GM19099 (cell line): ENCODE data around the gene CARD6.

Source experiments
- POLR2A ChIP-seq: IDR thresholded peaks from 3 replicates; pipeline ENCODE4 v1.6.1; 2011; ENCODE audit warnings: low read depth; ENCODE audit not compliant: insufficient read length; ENCODE audit errors: extremely low read depth

The CARD6 gene

DNA sequence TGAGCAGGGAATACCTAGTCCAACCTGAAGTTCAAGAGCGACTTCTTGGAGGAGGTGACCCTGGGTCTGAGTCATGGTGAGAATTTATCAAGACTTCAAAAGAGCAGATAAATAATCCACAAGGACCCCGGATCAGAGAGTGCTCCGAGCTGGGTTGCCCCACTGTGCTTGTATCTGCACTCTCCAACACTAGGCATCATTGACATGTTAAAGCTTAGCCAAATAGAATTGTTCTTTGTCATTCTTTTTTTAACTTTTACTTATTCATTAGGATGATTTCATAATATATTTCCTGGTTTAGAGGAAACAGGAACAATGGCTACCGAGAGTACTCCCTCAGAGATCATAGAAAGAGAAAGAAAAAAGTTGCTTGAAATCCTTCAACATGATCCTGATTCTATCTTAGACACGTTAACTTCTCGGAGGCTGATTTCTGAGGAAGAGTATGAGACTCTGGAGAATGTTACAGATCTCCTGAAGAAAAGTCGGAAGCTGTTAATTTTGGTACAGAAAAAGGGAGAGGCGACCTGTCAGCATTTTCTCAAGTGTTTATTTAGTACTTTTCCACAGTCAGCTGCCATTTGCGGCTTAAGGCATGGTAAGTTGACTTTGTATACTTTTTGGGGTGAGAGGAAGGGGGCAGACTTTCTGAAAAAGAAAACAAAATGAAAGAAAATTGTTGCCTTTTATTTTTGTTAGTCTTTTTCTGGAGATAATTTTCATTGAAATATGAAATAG, at the start of gene CARD6:
CARD6 (plus strand) TSS at position 300 of the 738 bp plus-strand sequence; CDS start at position 316, 16 bp downstream.
- TF ChIP-seq POLR2A, result no peak

- no peak for TF ChIP-seq POLR2A
These were observed 49.4 kb upstream of the CARD6 start for GRCh38 chr5:40791715-40792139.

GRCh38 chr5:40796487-40796889, 44.7 kb upstream of the CARD6 start:
- TF ChIP-seq POLR2A, result no peak

GRCh38 chr5:40797273-40798011, 43.7 kb upstream of the CARD6 start:
- no peak for TF ChIP-seq POLR2A

GRCh38 chr5:40798012-40798800, 43.0 kb upstream of the CARD6 start, which contains the start of gene PRKAA1:
Gene PRKAA1, minus strand, starts transcription at chr5:40798374. Its CDS starts 185 bp downstream, at chr5:40798189.
- peak; percentile 78 for TF ChIP-seq POLR2A

DNA sequence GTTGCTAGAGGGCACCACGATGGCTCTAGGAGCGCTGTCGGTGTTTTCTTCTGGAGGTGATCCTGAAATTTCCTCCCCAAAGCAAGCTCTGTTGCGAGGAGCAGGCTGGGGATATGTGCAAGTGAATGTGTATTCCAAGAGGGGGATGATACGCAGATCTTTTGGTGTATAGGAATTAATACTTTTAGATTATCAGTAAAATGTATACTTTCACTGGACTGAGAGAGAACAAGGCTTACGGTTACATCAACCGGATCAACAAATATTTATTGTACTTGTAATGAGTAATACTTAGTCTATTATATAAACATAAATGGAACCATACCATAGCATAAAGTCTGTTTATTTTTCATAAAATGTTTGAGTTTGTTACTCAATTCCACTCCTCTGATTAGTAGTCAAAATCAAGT, 42.4 kb upstream of the CARD6 start:
- TF ChIP-seq POLR2A, result no peak

GRCh38 chr5:40799258-40799657, 41.9 kb upstream of the CARD6 start:
- TF ChIP-seq POLR2A, result no peak

GRCh38 chr5:40801771-40802562, 39.2 kb upstream of the CARD6 start:
- TF ChIP-seq POLR2A, result no peak

- TF ChIP-seq POLR2A, result no peak
These were observed 29.0 kb upstream of the CARD6 start for GRCh38 chr5:40812125-40812524.

GRCh38 chr5:40813698-40814281, 27.4 kb upstream of the CARD6 start:
- no peak for TF ChIP-seq POLR2A

GRCh38 chr5:40823459-40823858, 17.7 kb upstream of the CARD6 start:
- no peak for TF ChIP-seq POLR2A

DNA sequence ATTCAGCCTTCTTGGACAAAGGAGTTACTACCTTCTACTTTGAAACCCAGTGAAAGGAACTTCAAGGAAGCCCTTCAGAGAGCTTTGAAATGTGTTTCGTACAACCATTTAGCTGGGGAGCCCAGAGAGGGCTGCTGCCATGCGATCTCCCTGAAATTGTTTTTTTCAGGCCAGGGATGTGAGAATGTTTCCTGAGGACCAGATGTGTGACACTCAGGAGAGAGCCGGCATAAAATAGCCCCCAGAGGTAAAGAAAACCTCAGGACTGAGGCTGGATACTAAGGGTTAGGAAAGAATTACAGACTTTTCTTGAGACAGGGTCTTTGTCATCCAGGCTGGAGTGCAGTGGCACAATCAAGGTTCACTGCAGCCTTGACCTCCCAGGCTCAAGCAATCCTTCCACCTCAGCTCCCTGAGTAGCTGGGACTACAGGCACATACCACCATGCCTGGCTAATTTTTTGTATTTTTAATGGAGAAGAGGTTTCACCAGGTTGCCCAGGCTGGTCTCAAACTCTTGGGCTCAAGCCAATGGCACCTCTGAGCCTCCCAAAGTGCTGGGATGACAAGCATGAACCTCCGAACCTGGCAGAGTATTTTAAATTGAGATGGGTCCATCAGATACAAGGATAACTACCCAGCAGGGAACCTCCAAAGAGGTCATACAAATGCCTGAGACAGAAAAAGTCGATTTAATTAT, 14.5 kb upstream of the CARD6 start:
- TF ChIP-seq POLR2A, result no peak

GRCh38 chr5:40827188-40827977, 13.8 kb upstream of the CARD6 start:
- TF ChIP-seq POLR2A, result no peak

GRCh38 chr5:40828021-40828631, 13.0 kb upstream of the CARD6 start:
- peak; percentile 16 for TF ChIP-seq POLR2A
